ENCODE results near the gene RTKN. TPM values are rescaled to one million over a fixed set of nuclear protein-coding genes. Genes with fewer than 3 reads are reported as not detected.
"Not testable (repeated sequence)": the region's sequence is repeated elsewhere in the genome, so short reads cannot be mapped to it uniquely, and the experiment has no call there.

The RTKN gene
- total and polyA plus RNA-seq, 9 donors, result 35.4 to 58.5 (median 47.6) TPM

GRCh38 chr2:74461187-74462053 is 19.7 kb upstream of the RTKN start:
- no peak overlapping the region for H3K27ac ChIP-seq (ENCODE audit: low read length)
- DNase-seq, result no peak
- peaks cover 26% of the 10 kb centered on the region for H3K36me3 ChIP-seq (ENCODE audit: control insufficient read depth, insufficient read depth, low read length)
- no peak overlapping the region for H3K4me3 ChIP-seq (ENCODE audit: low read length)
- H3K27me3 ChIP-seq (ENCODE audit: control insufficient read depth, insufficient read depth, low read length), result no peaks in the 10 kb centered on the region
- 88% methylated on average over 23 of the region's 27 CpGs for WGBS (ENCODE audit: insufficient coverage)
- no peaks in the 10 kb centered on the region for H3K9me3 ChIP-seq (replicated peaks; ENCODE audit: control insufficient read depth, low read depth, low read length)
- H3K4me1 ChIP-seq (ENCODE audit: control insufficient read depth, insufficient read depth, low read length), result peaks cover 25% of the 10 kb centered on the region

DNA sequence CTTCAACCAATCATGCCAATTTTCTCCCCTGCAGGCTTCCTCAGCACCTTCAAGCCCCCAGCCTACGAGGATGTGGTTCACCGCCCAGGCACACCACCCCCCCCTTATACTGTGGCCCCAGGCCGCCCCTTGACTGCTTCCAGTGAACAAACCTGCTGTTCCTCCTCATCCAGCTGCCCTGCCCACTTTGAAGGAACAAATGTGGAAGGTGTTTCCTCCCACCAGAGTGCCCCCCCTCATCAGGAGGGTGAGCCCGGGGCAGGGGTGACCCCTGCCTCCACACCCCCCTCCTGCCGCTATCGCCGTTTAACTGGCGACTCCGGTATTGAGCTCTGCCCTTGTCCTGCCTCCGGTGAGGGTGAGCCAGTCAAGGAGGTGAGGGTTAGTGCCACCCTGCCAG is 18.4 kb upstream of the RTKN start:
- H3K27me3 ChIP-seq (ENCODE audit: control insufficient read depth, insufficient read depth, low read length); DNase-seq; H3K27ac ChIP-seq (ENCODE audit: low read length); H3K4me3 ChIP-seq (ENCODE audit: low read length); H3K9me3 ChIP-seq (replicated peaks; ENCODE audit: control insufficient read depth, low read depth, low read length): not testable (repeated sequence)
- Histone ChIP-seq H3K4me1 (ENCODE audit: control insufficient read depth, insufficient read depth, low read length) (peaks cover 35% of the 10 kb centered on the region), H3K36me3 (ENCODE audit: control insufficient read depth, insufficient read depth, low read length) (peaks cover 26% of the 10 kb centered on the region)
- WGBS (ENCODE audit: insufficient coverage), result 92% methylated on average over 2 of the region's 10 CpGs

GRCh38 chr2:74459503-74460118 is 17.9 kb upstream of the RTKN start:
- 73% methylated on average over 13 of the region's 13 CpGs for WGBS (ENCODE audit: insufficient coverage)
- not testable (repeated sequence) for H3K4me3 ChIP-seq (ENCODE audit: low read length); H3K27me3 ChIP-seq (ENCODE audit: control insufficient read depth, insufficient read depth, low read length); DNase-seq; H3K27ac ChIP-seq (ENCODE audit: low read length); H3K9me3 ChIP-seq (replicated peaks; ENCODE audit: control insufficient read depth, low read depth, low read length)
- Histone ChIP-seq H3K36me3 (ENCODE audit: control insufficient read depth, insufficient read depth, low read length) (peaks cover 26% of the 10 kb centered on the region), H3K4me1 (ENCODE audit: control insufficient read depth, insufficient read depth, low read length) (peaks cover 36% of the 10 kb centered on the region)

DNA sequence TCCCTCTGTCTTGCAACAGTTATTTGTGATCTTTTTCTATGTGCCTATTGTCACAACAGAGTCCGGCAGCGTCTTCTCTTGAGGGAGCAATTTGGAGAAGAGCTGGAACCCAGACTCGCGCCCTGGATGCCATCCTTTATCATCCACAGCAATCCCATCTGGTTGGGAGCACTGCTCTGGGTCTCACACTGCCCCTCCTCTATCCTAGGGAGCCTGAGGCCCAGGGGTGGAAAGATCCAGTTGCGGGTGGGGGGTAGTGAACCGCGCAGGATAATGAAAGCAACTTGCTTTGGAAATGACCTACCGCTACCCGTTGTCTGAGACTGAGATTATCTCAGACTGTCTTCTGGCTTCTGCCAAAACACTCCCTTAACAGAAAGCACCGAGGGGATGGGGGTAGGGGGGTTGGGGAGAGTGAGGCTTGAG is 17.2 kb upstream of the RTKN start:
- no peak for DNase-seq
- Histone ChIP-seq H3K27ac (ENCODE audit: low read length) (peak overlapping the region; percentile 72), H3K27me3 (ENCODE audit: control insufficient read depth, insufficient read depth, low read length) (no peaks in the 10 kb centered on the region), H3K36me3 (ENCODE audit: control insufficient read depth, insufficient read depth, low read length) (peaks cover 26% of the 10 kb centered on the region), H3K9me3 (replicated peaks; ENCODE audit: control insufficient read depth, low read depth, low read length) (no peaks in the 10 kb centered on the region), H3K4me3 (ENCODE audit: low read length) (peak overlapping the region; percentile 65), H3K4me1 (ENCODE audit: control insufficient read depth, insufficient read depth, low read length) (peaks cover 30% of the 10 kb centered on the region)
- no CpG with 5 or more reads among the region's 10 CpGs for WGBS (ENCODE audit: insufficient coverage)

- Histone ChIP-seq H3K27me3 (ENCODE audit: control insufficient read depth, insufficient read depth, low read length) (no peaks in the 10 kb centered on the region), H3K9me3 (replicated peaks; ENCODE audit: control insufficient read depth, low read depth, low read length) (no peaks in the 10 kb centered on the region), H3K4me3 (ENCODE audit: low read length) (peak within 1 kb of the TSS; percentile 83), H3K27ac (ENCODE audit: low read length) (peak within 1 kb of the TSS; percentile 100), H3K36me3 (ENCODE audit: control insufficient read depth, insufficient read depth, low read length) (peaks cover 26% of the 10 kb centered on the region), H3K4me1 (ENCODE audit: control insufficient read depth, insufficient read depth, low read length) (peaks cover 29% of the 10 kb centered on the region)
- 0% methylated on average over 16 of the region's 38 CpGs for WGBS (ENCODE audit: insufficient coverage)
- peak; percentile 100 for DNase-seq
Observed at GRCh38 chr2:74458132-74458937, 16.6 kb upstream of the RTKN start, which contains the start of gene WBP1. Gene WBP1 (plus strand): TSS chr2:74458438. CDS start chr2:74458603, 165 bp downstream.

DNA sequence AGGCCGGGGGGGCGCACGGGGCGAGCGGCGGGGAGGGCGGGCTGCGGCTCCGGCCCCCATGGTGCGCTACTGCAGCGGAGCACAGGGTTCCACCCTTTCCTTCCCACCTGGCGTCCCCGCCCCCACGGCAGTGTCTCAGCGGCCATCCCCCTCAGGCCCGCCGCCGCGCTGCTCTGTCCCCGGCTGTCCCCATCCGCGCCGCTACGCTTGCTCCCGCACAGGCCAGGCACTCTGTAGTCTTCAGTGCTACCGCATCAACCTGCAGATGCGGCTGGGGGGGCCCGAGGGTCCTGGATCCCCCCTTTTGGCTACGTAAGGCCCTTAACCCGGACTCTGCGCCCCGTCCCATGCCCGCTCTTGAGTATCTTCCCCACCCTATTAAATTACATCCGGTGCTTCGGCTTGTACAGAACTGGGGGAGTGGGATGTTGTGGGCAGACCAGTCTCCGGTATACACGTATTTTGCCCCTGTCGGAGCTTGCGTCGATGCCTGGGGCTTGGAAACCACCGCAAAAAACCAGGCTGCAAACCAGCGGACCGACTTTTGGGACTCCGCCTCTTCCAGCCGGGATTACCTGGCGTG is 15.9 kb upstream of the RTKN start:
- Histone ChIP-seq H3K27ac (ENCODE audit: low read length) (peak overlapping the region; percentile 100), H3K27me3 (ENCODE audit: control insufficient read depth, insufficient read depth, low read length) (no peaks in the 10 kb centered on the region), H3K36me3 (ENCODE audit: control insufficient read depth, insufficient read depth, low read length) (peaks cover 21% of the 10 kb centered on the region), H3K4me3 (ENCODE audit: low read length) (peak overlapping the region; percentile 83), H3K4me1 (ENCODE audit: control insufficient read depth, insufficient read depth, low read length) (peaks cover 29% of the 10 kb centered on the region), H3K9me3 (replicated peaks; ENCODE audit: control insufficient read depth, low read depth, low read length) (no peaks in the 10 kb centered on the region)
- peak; percentile 82 for DNase-seq
- WGBS (ENCODE audit: insufficient coverage), result 0% methylated on average over 35 of the region's 46 CpGs

GRCh38 chr2:74457129-74457548 is 15.4 kb upstream of the RTKN start:
- H3K27me3 ChIP-seq (ENCODE audit: control insufficient read depth, insufficient read depth, low read length), result no peaks in the 10 kb centered on the region
- no peak for DNase-seq
- WGBS (ENCODE audit: insufficient coverage), result under 1% methylated on average over 25 of the region's 27 CpGs
- peak overlapping the region; percentile 100 for H3K27ac ChIP-seq (ENCODE audit: low read length)
- peaks cover 29% of the 10 kb centered on the region for H3K4me1 ChIP-seq (ENCODE audit: control insufficient read depth, insufficient read depth, low read length)
- peaks cover 16% of the 10 kb centered on the region for H3K36me3 ChIP-seq (ENCODE audit: control insufficient read depth, insufficient read depth, low read length)
- no peaks in the 10 kb centered on the region for H3K9me3 ChIP-seq (replicated peaks; ENCODE audit: control insufficient read depth, low read depth, low read length)
- H3K4me3 ChIP-seq (ENCODE audit: low read length), result peak overlapping the region; percentile 83

GRCh38 chr2:74454654-74455511 is 13.1 kb upstream of the RTKN start, which contains the start of gene INO80B:
Gene INO80B (plus strand): TSS chr2:74455087. CDS start chr2:74455117, 30 bp downstream.
- peak within 1 kb of the TSS; percentile 84 for H3K4me3 ChIP-seq (ENCODE audit: low read length)
- H3K4me1 ChIP-seq (ENCODE audit: control insufficient read depth, insufficient read depth, low read length), result peaks cover 29% of the 10 kb centered on the region
- no peaks in the 10 kb centered on the region for H3K9me3 ChIP-seq (replicated peaks; ENCODE audit: control insufficient read depth, low read depth, low read length)
- no peaks in the 10 kb centered on the region for H3K27me3 ChIP-seq (ENCODE audit: control insufficient read depth, insufficient read depth, low read length)
- H3K27ac ChIP-seq (ENCODE audit: low read length), result peak within 1 kb of the TSS; percentile 62
- WGBS (ENCODE audit: insufficient coverage), result under 1% methylated on average over 32 of the region's 40 CpGs
- DNase-seq, result peak; percentile 99
- no peaks in the 10 kb centered on the region for H3K36me3 ChIP-seq (ENCODE audit: control insufficient read depth, insufficient read depth, low read length)

DNA sequence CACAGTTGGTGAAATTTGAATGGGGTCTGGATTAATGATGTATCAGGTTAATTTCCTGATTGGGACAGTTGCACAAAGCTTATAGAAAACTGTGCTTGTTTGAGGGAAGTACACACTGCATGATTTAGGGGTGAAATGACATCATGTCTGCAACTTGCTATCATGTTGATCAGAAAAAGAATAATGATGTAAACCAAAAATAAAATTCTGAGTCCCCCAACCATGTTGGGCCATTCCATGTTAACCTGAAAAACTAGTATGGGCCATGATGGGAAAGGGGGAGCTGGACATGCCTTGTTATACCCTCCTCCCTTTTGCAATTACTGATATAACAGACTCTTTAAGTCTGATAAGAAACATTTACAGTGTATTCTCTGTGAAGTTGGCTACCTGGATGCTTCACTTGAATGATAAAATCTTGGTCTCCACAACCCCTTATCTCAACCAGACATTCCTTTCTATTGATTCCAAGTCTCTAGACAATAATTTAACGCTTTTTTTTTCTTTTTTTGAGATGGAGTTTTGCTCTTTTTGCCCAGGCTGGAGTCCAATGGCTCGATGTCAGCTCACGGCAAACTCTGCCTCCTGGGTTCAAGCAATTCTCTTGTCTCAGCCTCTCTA is 8.9 kb upstream of the RTKN start:
- peaks cover 7% of the 10 kb centered on the region for H3K4me1 ChIP-seq (ENCODE audit: control insufficient read depth, insufficient read depth, low read length)
- H3K27ac ChIP-seq (ENCODE audit: low read length), result no peak overlapping the region
- WGBS (ENCODE audit: insufficient coverage), result no CpG with 5 or more reads among the region's 3 CpGs
- no peak overlapping the region for H3K4me3 ChIP-seq (ENCODE audit: low read length)
- H3K27me3 ChIP-seq (ENCODE audit: control insufficient read depth, insufficient read depth, low read length), result peaks cover 2% of the 10 kb centered on the region
- no peaks in the 10 kb centered on the region for H3K36me3 ChIP-seq (ENCODE audit: control insufficient read depth, insufficient read depth, low read length)
- DNase-seq, result no peak
- H3K9me3 ChIP-seq (replicated peaks; ENCODE audit: control insufficient read depth, low read depth, low read length), result no peaks in the 10 kb centered on the region
